Endothelial cell of umbilical vein (primary cell): ENCODE results near the gene BBC3. TPM values are rescaled to one million over a fixed set of nuclear protein-coding genes. Genes with fewer than 3 reads are reported as not detected.

Source experiments
- BruUV-seq: library from RNA; stranded (reverse); fragments of 400-500 nt; replicated peaks from 2 replicates; lab custom pipeline; 2021; lab: Mats Ljungman, UMichigan
- CTCF ChIA-PET: fragments of 300-600, 350-600 bp; sonication (Branson Sonifier 250); formaldehyde crosslinking; loops from one replicate; lab custom pipeline; 2021; ENCODE audit warnings: antibody characterized with exemption, inconsistent platforms; lab: Charles Lee
- POLR2A ChIA-PET: fragments of 300-600, 350-600 bp; sonication (Branson Sonifier 250); formaldehyde crosslinking; loops from one replicate; lab custom pipeline; 2021; ENCODE audit warnings: antibody characterized with exemption, inconsistent platforms; lab: Charles Lee
- DNase-seq: peaks from one replicate; pipeline ENCODE4 v3.0.0-alpha.2; 2011; ENCODE audit warnings: low read depth, low spot score
- FAIRE-seq: peaks from 2 replicates; lab custom pipeline; 2011; peaks lifted over from hg19 to GRCh38; lab: Jason Lieb, UNC
- H2AFZ ChIP-seq: 2 replicates; pipeline ENCODE4 v1.6.0; 2012; ENCODE audit warnings: low read depth, low read length, control low read depth, inconsistent platforms
- H3K27ac ChIP-seq: 2 replicates; pipeline ENCODE4 v1.5.1; 2011; ENCODE audit warnings: low read depth, mild to moderate bottlenecking, control low read depth, low read length, moderate library complexity; ENCODE audit not compliant: insufficient read depth
- H3K27me3 ChIP-seq, 2 experiments: 2 replicates each; pipeline versions ENCODE4 v1.6.0 to v1.6.1; 2011; ENCODE audit warnings: low read length in 2 of 2, mixed read lengths in 1 of 2; ENCODE audit not compliant: control insufficient read depth in 2 of 2, insufficient read depth in 2 of 2
- H3K36me3 ChIP-seq, 2 experiments: 2 replicates in 1 of 2; 3 replicates in 1 of 2; pipeline ENCODE4 v1.5.1; 2011; ENCODE audit warnings: low read length in 2 of 2, mild to moderate bottlenecking in 1 of 2, moderate library complexity in 1 of 2; ENCODE audit not compliant: control insufficient read depth in 2 of 2, insufficient read depth in 2 of 2; ENCODE audit errors: extremely low read depth in 1 of 2
- H3K4me1 ChIP-seq: 3 replicates; pipeline ENCODE4 v1.5.1; 2011; ENCODE audit warnings: mild to moderate bottlenecking, low read length; ENCODE audit not compliant: control insufficient read depth, insufficient read depth; ENCODE audit errors: extremely low read depth
- H3K4me2 ChIP-seq: 2 replicates; pipeline ENCODE4 v1.6.1; 2011; ENCODE audit warnings: low read length, control low read depth, mixed read lengths; ENCODE audit not compliant: insufficient read depth
- H3K4me3 ChIP-seq, 3 experiments: fragments of 200-600 bp in 1 of 3; sonication (generic), shearing (Covaris generic) in 1 of 3; replicated peaks in 1 of 3; 2 replicates each; pipeline ENCODE4 v1.5.1; 2011 to 2016; ENCODE audit warnings: control low read depth in 3 of 3, low read length in 3 of 3, mild to moderate bottlenecking in 2 of 3, inconsistent platforms in 1 of 3, low read depth in 1 of 3, moderate library complexity in 1 of 3; ENCODE audit not compliant: insufficient read depth in 1 of 3
- H3K79me2 ChIP-seq: 2 replicates; pipeline ENCODE4 v1.6.0; 2012; ENCODE audit warnings: low read length, inconsistent platforms; ENCODE audit not compliant: control insufficient read depth, insufficient read depth
- H3K9ac ChIP-seq: replicated peaks from 2 replicates; pipeline ENCODE3; 2011; ENCODE audit warnings: low read length, control low read depth; ENCODE audit not compliant: insufficient read depth; ENCODE audit errors: extremely low read depth
- H3K9me1 ChIP-seq: replicated peaks from 3 replicates; pipeline ENCODE4 v1.6.0; 2011; ENCODE audit warnings: mild to moderate bottlenecking, low read length; ENCODE audit not compliant: control insufficient read depth, insufficient read depth; ENCODE audit errors: extremely low read depth
- H3K9me3 ChIP-seq: replicated peaks from 2 replicates; pipeline ENCODE4 v1.5.1; 2012; ENCODE audit warnings: low read length, inconsistent platforms; ENCODE audit not compliant: control insufficient read depth, insufficient read depth
- H4K20me1 ChIP-seq: replicated peaks from 2 replicates; pipeline ENCODE3; 2011; ENCODE audit warnings: mild to moderate bottlenecking, low read length; ENCODE audit not compliant: control insufficient read depth, insufficient read depth; ENCODE audit errors: extremely low read depth
- EZH2 ChIP-seq: IDR thresholded peaks from 2 replicates; pipeline ENCODE4 v1.6.1; 2012; ENCODE audit warnings: borderline replicate concordance, low read depth, mild to moderate bottlenecking, moderate library complexity, low read length, inconsistent platforms; ENCODE audit not compliant: severe bottlenecking
- FOS ChIP-seq: IDR thresholded peaks from 2 replicates; pipeline ENCODE4 v1.6.1; 2011; ENCODE audit warnings: mild to moderate bottlenecking, low read length, moderate library complexity, borderline replicate concordance; ENCODE audit not compliant: insufficient read depth
- GATA2 ChIP-seq: IDR thresholded peaks from 2 replicates; pipeline ENCODE4 v1.7.0; 2011; ENCODE audit warnings: low read depth, mild to moderate bottlenecking, moderate library complexity, mixed read lengths, low read length; ENCODE audit not compliant: insufficient read length, insufficient read depth
- JUN ChIP-seq: IDR thresholded peaks from 2 replicates; pipeline ENCODE4 v1.6.1; 2011; ENCODE audit warnings: borderline replicate concordance, low read depth; ENCODE audit not compliant: insufficient read length, insufficient read depth
- MYC ChIP-seq: IDR thresholded peaks from one replicate; pipeline ENCODE4 v1.6.1; 2011; ENCODE audit warnings: mild to moderate bottlenecking, low read depth, low read length
- POLR2A ChIP-seq: IDR thresholded peaks from 2 replicates; pipeline ENCODE4 v1.6.1; 2012; ENCODE audit warnings: low read depth, mild to moderate bottlenecking, control low read depth, low read length
- POLR2AphosphoS5 ChIP-seq: IDR thresholded peaks from 2 replicates; pipeline ENCODE4 v1.6.1; 2012; ENCODE audit warnings: low read depth, mild to moderate bottlenecking, control low read depth, low read length, moderate library complexity; ENCODE audit not compliant: insufficient read depth
- dilution Hi-C: fragments of 300-500 bp; cut with MboI; formaldehyde crosslinking; loops from one replicate; pipeline ENCODE4 v1.15.0; 2019; ENCODE audit warnings: low sequenced_read_pairs; ENCODE audit not compliant: extremely low pct_ligation_motif_present
- intact Hi-C: fragments of 100-400 bp; cut with micrococcal nuclease; formaldehyde crosslinking; loops from one replicate; pipeline ENCODE4 v1.10.0; 2022
- polyA plus RNA-seq, 4 experiments: library from polyadenylated mRNA; depleted of rRNA in 3 of 4; stranded (reverse) in 3 of 4; unstranded in 1 of 4; fragments of >200 nt; gene quantifications; 2 replicates each; pipeline versions ENCODE4 v1.2.1 to v1.2.3, GENCODE V29; 2011 to 2012; ENCODE audit warnings: missing spikeins in 1 of 4
- total RNA-seq: library from RNA; stranded (reverse); gene quantifications from 2 replicates; pipeline ENCODE4 v1.2.3, GENCODE V29; 2021
- TF ChIP-seq, protein P1 (sequence below), 2 donors: IDR thresholded peaks; 1 replicate in 1 of 2; 2 replicates in 1 of 2; pipeline ENCODE4 v1.5.1; 2011; ENCODE audit warnings: low read length in 2 of 2, mild to moderate bottlenecking in 2 of 2, moderate library complexity in 2 of 2, control low read depth in 1 of 2, inconsistent platforms in 1 of 2, low read depth in 1 of 2; ENCODE audit not compliant: insufficient read depth in 1 of 2; ENCODE audit errors: extremely low read depth in 1 of 2
- TF ChIP-seq, protein P2 (sequence below): IDR thresholded peaks from 2 replicates; pipeline ENCODE4 v1.6.1; 2011; ENCODE audit not compliant: insufficient read depth, insufficient read length

BBC3 gene
- total and polyA plus RNA-seq, 2 donors (not counting 3 experiments of a cell fraction or from before 2014, with no cell fraction given), result 11.3 to 35.7 TPM

DNA sequence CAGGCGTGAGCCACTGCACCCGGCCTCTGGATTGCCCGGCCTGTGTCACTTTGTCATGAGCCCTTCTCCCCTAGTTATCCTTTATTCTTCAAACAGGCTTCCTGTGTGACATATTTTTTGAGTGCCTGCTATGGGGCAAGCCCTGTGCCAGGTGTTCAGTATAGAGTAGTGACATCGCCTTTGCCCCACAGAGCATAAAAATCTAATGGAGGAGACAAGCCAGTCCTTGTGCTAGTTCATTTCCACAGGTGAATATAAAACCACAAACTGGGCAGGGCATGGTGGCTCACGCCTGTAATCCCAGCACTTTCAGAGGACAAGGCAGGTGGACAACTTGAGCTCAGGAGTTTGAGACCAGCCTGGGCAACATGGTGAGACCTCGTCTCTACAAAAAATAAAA lies 43.2 kb downstream of the BBC3 start:
- H4K20me1 ChIP-seq, result no peaks in the 10 kb centered on the region
- FAIRE-seq, result no peak
- no TSS peak for BruUV-seq
- peaks cover 23% of the 10 kb centered on the region for H3K4me1 ChIP-seq
- no peak overlapping the region for H3K27ac ChIP-seq
- H3K9me3 ChIP-seq, result no peaks in the 10 kb centered on the region
- TF ChIP-seq, protein P1, sequence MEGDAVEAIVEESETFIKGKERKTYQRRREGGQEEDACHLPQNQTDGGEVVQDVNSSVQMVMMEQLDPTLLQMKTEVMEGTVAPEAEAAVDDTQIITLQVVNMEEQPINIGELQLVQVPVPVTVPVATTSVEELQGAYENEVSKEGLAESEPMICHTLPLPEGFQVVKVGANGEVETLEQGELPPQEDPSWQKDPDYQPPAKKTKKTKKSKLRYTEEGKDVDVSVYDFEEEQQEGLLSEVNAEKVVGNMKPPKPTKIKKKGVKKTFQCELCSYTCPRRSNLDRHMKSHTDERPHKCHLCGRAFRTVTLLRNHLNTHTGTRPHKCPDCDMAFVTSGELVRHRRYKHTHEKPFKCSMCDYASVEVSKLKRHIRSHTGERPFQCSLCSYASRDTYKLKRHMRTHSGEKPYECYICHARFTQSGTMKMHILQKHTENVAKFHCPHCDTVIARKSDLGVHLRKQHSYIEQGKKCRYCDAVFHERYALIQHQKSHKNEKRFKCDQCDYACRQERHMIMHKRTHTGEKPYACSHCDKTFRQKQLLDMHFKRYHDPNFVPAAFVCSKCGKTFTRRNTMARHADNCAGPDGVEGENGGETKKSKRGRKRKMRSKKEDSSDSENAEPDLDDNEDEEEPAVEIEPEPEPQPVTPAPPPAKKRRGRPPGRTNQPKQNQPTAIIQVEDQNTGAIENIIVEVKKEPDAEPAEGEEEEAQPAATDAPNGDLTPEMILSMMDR (IDR thresholded peaks at IDR 0.05; ENCODE audit: extremely low read depth in 1 of 2, insufficient read depth in 1 of 2, low read depth in 1 of 2, low read length in 2 of 2), result no peak
- TF ChIP-seq, protein P2, sequence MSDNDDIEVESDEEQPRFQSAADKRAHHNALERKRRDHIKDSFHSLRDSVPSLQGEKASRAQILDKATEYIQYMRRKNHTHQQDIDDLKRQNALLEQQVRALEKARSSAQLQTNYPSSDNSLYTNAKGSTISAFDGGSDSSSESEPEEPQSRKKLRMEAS, result no peak
- TF ChIP-seq FOS (no peak), GATA2 (no peak), JUN (no peak), POLR2A (no peak), EZH2 (no peak), POLR2AphosphoS5 (no peak), MYC (no peak)
- peaks cover 33% of the 10 kb centered on the region for H3K79me2 ChIP-seq
- H3K4me3 ChIP-seq, result no peak overlapping the region
- ChIA-PET POLR2A (no interaction called here), CTCF (interaction anchor here (0.6 to 2.3 kb wide), 6 partner anchors 10 to 56 kb away, joined by 3 to 9 read pairs (median 4); no protein-coding TSS in a partner anchor)
- H3K27me3 ChIP-seq, result no peaks in the 10 kb centered on the region
- H3K36me3 ChIP-seq, result peaks cover 0 to 6% of the 10 kb centered on the region in 2 experiments
- no peak overlapping the region for H2AFZ ChIP-seq
- no peak for DNase-seq
- no peaks in the 10 kb centered on the region for H3K9me1 ChIP-seq
- intact Hi-C loops, result no loop called here
- dilution Hi-C loops, result no loop called here
- H3K4me2 ChIP-seq, result no peak overlapping the region
- no peak overlapping the region for H3K9ac ChIP-seq
